BJ (cell line): ENCODE results near the gene PBX2. TPM values are rescaled to one million over a fixed set of nuclear protein-coding genes. Genes with fewer than 3 reads are reported as not detected.

Source experiments
- CTCF ChIA-PET: fragments of 350-600 bp; formaldehyde crosslinking; extraction: SDS; loops from one replicate; lab custom pipeline; 2021; ENCODE audit warnings: antibody characterized with exemption, inconsistent platforms; lab: Yijun Ruan, JAX
- POLR2A ChIA-PET: fragments of 300-600 bp; sonication (Branson Sonifier 250); formaldehyde crosslinking; extraction: SDS; loops from one replicate; lab custom pipeline; 2021; ENCODE audit warnings: antibody characterized with exemption; lab: Charles Lee
- DNase-seq: peaks from one replicate; pipeline ENCODE4 v3.0.0-alpha.2; 2011; ENCODE audit warnings: low read depth
- H3K27me3 ChIP-seq: 2 replicates; pipeline ENCODE4 v1.6.0; 2011; ENCODE audit warnings: low read length; ENCODE audit not compliant: control insufficient read depth, insufficient read depth
- H3K36me3 ChIP-seq: 2 replicates; pipeline ENCODE4 v1.5.1; 2011; ENCODE audit warnings: low read length; ENCODE audit not compliant: control insufficient read depth, insufficient read depth
- H3K4me3 ChIP-seq: 2 replicates; pipeline ENCODE4 v1.5.1; 2011; ENCODE audit warnings: low read depth, mild to moderate bottlenecking, control low read depth, low read length
- polyA plus RNA-seq: library from polyadenylated mRNA; depleted of rRNA; stranded (reverse); fragments of >200 nt; gene quantifications from 2 replicates; pipeline ENCODE4 v1.2.3, GENCODE V29; 2011
- TF ChIP-seq, protein P1 (sequence below): IDR thresholded peaks from 2 replicates; pipeline ENCODE4 v1.5.1; 2011; ENCODE audit warnings: low read depth, mild to moderate bottlenecking, control low read depth, inconsistent platforms, low read length, moderate library complexity; ENCODE audit not compliant: insufficient read depth

The PBX2 gene
- polyA plus RNA-seq, 1 experiment: 73.5 TPM

DNA sequence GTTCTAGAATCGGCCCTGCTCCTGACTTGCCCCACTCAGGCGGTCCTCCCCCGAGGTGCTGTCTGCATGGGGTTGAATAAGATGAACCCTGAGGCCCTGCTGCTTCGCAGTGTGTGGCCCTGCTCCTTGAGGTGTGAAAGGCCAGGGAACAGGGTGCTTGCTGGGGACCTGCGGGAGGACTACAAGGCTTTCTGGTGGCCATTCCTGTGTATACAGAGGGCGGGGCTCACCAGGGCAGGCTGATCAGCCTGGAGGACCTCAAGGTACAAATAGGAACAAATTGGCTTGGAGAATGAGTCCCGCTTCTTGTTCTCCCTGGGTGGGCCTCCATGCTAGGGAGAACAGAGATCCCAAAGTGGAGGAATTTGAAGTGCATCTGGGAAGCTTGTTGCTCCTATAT is 28.2 kb upstream of the PBX2 start:
- TF ChIP-seq, protein P1, sequence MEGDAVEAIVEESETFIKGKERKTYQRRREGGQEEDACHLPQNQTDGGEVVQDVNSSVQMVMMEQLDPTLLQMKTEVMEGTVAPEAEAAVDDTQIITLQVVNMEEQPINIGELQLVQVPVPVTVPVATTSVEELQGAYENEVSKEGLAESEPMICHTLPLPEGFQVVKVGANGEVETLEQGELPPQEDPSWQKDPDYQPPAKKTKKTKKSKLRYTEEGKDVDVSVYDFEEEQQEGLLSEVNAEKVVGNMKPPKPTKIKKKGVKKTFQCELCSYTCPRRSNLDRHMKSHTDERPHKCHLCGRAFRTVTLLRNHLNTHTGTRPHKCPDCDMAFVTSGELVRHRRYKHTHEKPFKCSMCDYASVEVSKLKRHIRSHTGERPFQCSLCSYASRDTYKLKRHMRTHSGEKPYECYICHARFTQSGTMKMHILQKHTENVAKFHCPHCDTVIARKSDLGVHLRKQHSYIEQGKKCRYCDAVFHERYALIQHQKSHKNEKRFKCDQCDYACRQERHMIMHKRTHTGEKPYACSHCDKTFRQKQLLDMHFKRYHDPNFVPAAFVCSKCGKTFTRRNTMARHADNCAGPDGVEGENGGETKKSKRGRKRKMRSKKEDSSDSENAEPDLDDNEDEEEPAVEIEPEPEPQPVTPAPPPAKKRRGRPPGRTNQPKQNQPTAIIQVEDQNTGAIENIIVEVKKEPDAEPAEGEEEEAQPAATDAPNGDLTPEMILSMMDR: no peak
- Histone ChIP-seq H3K27me3 (peaks cover 14% of the 10 kb centered on the region), H3K36me3 (no peaks in the 10 kb centered on the region), H3K4me3 (no peak overlapping the region)
- DNase-seq: no peak
- ChIA-PET CTCF (interaction anchor here (1.0 kb wide), 1 partner anchor 129 kb away, joined by 3 read pairs; no protein-coding TSS in a partner anchor), POLR2A (no interaction called here)

DNA sequence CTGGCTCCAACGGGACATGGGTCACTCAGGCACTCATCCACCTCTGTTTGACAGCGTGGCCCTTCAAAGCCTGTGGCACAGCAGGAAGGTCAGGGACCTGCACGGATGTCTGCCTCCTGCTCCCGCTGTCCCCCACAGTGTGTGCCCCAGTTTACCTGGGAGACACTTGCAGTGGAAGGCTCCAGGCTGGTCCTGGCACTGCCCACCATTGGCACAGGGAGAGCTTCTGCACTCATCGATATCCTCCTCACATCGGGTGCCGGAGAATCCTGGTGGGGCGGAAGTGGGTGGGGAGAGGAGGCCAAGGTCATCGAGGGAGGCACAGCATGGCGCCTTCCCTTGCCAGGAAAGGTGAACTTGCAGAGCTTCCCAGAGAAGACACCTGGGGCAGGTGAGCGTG is 27.0 kb upstream of the PBX2 start:
- POLR2A ChIA-PET: no interaction called here
- Histone ChIP-seq H3K4me3 (no peak overlapping the region), H3K27me3 (peaks cover 16% of the 10 kb centered on the region), H3K36me3 (no peaks in the 10 kb centered on the region)
- TF ChIP-seq, protein P1: no peak
- CTCF ChIA-PET: no interaction called here
- no peak for DNase-seq

DNA sequence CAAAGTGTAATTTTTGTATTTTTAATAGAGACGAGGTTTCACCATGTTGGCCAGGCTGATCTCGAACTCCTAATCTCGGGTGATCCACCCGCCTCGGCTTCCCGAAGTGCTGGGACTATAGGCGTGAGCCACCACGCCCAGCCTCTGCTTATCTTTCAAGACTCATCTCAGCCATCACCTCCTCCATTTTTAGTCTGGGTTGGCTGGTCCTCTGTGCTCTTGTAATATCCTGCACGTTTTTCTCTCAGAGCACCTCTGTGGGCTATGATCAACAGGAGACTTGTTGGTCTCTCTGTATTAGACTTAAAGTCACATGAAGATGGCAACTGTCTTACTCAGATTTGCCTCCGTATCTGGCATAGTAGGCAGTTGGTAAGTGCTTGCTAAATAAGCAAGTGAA is 26.3 kb upstream of the PBX2 start:
- H3K27me3 ChIP-seq: peaks cover 16% of the 10 kb centered on the region
- ChIA-PET CTCF (no interaction called here), POLR2A (no interaction called here)
- H3K36me3 ChIP-seq: no peaks in the 10 kb centered on the region
- no peak overlapping the region for H3K4me3 ChIP-seq
- TF ChIP-seq, protein P1: no peak
- DNase-seq: no peak

DNA sequence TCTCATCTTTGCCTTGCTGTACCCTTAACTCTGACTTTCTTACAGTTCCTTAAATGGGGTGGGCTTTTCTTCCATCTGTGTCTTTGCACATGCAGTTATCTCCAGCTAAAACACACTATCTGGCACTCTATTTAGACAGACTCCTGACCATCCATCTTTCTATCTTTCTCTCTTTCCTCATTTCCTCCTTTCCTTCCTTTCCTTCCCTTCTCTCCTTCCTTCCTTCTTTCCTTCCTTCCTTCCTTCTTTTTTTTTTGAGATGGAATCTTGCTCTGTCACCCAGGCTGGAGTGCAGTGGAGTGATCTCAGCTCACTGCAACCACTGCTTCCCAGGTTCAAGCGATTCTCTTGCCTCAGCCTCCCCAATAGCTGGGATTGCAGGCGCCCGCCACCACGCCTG is 25.6 kb upstream of the PBX2 start:
- DNase-seq: no peak
- H3K36me3 ChIP-seq: no peaks in the 10 kb centered on the region
- peaks cover 16% of the 10 kb centered on the region for H3K27me3 ChIP-seq
- ChIA-PET CTCF (interaction anchor here (1.6 kb wide), 1 partner anchor 30 kb away, joined by 5 read pairs; no protein-coding TSS in a partner anchor), POLR2A (no interaction called here)
- TF ChIP-seq, protein P1: no peak
- no peak overlapping the region for H3K4me3 ChIP-seq

DNA sequence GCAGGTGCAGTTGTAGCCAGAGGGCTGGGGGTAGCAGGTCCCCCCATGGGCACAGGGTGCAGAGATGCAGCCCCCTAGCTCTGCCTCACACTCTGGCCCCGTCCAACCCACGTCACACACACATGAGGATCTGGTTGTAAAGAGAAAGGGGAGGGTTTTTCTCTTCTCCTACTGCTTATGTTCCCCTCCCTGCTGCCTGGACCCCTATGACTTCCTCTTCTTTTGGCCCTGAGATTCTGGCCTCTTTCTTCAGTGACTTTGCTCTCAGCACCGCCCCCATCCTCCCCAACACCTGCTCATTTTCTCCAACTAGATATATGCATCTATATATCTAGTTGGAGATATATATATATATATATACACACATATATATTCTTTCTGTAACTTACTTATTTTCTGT is 24.1 kb upstream of the PBX2 start:
- TF ChIP-seq, protein P1: no peak
- H3K4me3 ChIP-seq: no peak overlapping the region
- H3K27me3 ChIP-seq: peaks cover 12% of the 10 kb centered on the region
- ChIA-PET POLR2A (no interaction called here), CTCF (no interaction called here)
- no peak for DNase-seq
- no peaks in the 10 kb centered on the region for H3K36me3 ChIP-seq
